Measurements from ENCODE around the gene FBXW2.

FBXW2 gene

GRCh38 chr9:120837921-120838320, 44.7 kb upstream of the FBXW2 start:
- no peaks in the 10 kb centered on the region for H3K27me3 ChIP-seq (ENCODE audit: insufficient read depth, poor library complexity, severe bottlenecking)
- no peak for TF ChIP-seq SPI1 (IDR thresholded peaks at IDR 0.05; ENCODE audit: borderline replicate concordance, low read depth)
- TF ChIP-seq REST (IDR thresholded peaks at IDR 0.05; ENCODE audit: insufficient replicate concordance, low read depth), result no peak
- no peak for TF ChIP-seq GABPA (IDR thresholded peaks at IDR 0.05; ENCODE audit: low read depth)
- no peak for TF ChIP-seq CTCF (IDR thresholded peaks at IDR 0.05; ENCODE audit: insufficient read depth, low read length)
- TF ChIP-seq POLR2AphosphoS5 (IDR thresholded peaks at IDR 0.05; ENCODE audit: low read depth), result no peak
- no peak overlapping the region for H3K27ac ChIP-seq (replicated peaks)
- no peak overlapping the region for H3K4me3 ChIP-seq (replicated peaks; ENCODE audit: insufficient read depth, low read length)
- no peak for DNase-seq (ENCODE audit: low read depth in 1 of 2, low spot score in 1 of 2)

- H3K27me3 ChIP-seq (ENCODE audit: insufficient read depth, poor library complexity, severe bottlenecking), result no peaks in the 10 kb centered on the region
- no peak for TF ChIP-seq REST (IDR thresholded peaks at IDR 0.05; ENCODE audit: insufficient replicate concordance, low read depth)
- H3K4me3 ChIP-seq (replicated peaks; ENCODE audit: insufficient read depth, low read length), result no peak overlapping the region
- no peak for DNase-seq (ENCODE audit: low read depth in 1 of 2, low spot score in 1 of 2)
- no peak overlapping the region for H3K27ac ChIP-seq (replicated peaks)
Observed at GRCh38 chr9:120833325-120833724, 40.1 kb upstream of the FBXW2 start.

GRCh38 chr9:120832807-120833206, 39.6 kb upstream of the FBXW2 start:
- Histone ChIP-seq H3K4me3 (replicated peaks; ENCODE audit: insufficient read depth, low read length) (no peak overlapping the region), H3K27me3 (ENCODE audit: insufficient read depth, poor library complexity, severe bottlenecking) (no peaks in the 10 kb centered on the region), H3K27ac (replicated peaks) (no peak overlapping the region)
- no peak for DNase-seq (ENCODE audit: low read depth in 1 of 2, low spot score in 1 of 2)
- TF ChIP-seq CTCF (IDR thresholded peaks at IDR 0.05; ENCODE audit: insufficient read depth, low read length) (no peak), SPI1 (IDR thresholded peaks at IDR 0.05; ENCODE audit: borderline replicate concordance, low read depth) (no peak), GABPA (IDR thresholded peaks at IDR 0.05; ENCODE audit: low read depth) (no peak), POLR2AphosphoS5 (IDR thresholded peaks at IDR 0.05; ENCODE audit: low read depth) (no peak), REST (IDR thresholded peaks at IDR 0.05; ENCODE audit: insufficient replicate concordance, low read depth) (no peak)

- TF ChIP-seq POLR2AphosphoS5 (IDR thresholded peaks at IDR 0.05; ENCODE audit: low read depth) (no peak), SPI1 (IDR thresholded peaks at IDR 0.05; ENCODE audit: borderline replicate concordance, low read depth) (no peak), REST (IDR thresholded peaks at IDR 0.05; ENCODE audit: insufficient replicate concordance, low read depth) (no peak), GABPA (IDR thresholded peaks at IDR 0.05; ENCODE audit: low read depth) (no peak), CTCF (IDR thresholded peaks at IDR 0.05; ENCODE audit: insufficient read depth, low read length) (no peak)
- no peak overlapping the region for H3K4me3 ChIP-seq (replicated peaks; ENCODE audit: insufficient read depth, low read length)
- DNase-seq (ENCODE audit: low read depth in 1 of 2, low spot score in 1 of 2), result no peak
- no peaks in the 10 kb centered on the region for H3K27me3 ChIP-seq (ENCODE audit: insufficient read depth, poor library complexity, severe bottlenecking)
- no peak overlapping the region for H3K27ac ChIP-seq (replicated peaks)
Observed at GRCh38 chr9:120830865-120831264, 37.6 kb upstream of the FBXW2 start.

Measured in HL-60 (cell line).